ENCODE measurements around the gene TRAF3IP3.

TRAF3IP3 gene

DNA sequence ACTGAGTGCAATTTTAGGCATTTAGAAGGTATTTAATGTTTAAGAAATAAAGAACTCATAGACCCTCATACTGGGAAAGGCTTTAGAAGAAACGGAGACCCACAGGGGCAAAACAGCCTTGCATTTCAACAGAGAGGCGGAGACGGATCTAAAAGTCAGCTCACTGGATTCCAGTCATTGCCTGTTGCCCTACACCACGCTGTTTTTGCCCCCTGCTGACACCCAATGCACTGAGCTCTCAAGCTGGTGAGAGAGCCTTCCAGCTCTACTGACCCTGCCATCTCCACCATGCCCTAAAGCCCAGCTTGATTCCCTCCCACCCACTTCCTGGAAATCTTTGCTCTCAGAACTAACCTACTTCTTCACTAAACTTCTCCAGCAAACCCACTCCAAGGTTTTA, 7.2 kb upstream of the TRAF3IP3 start:
- no peaks in the 10 kb centered on the region for H4K20me1 ChIP-seq (ENCODE audit: insufficient read depth, low read length)
- no peak overlapping the region for H3K4me2 ChIP-seq (ENCODE audit: low read depth, low read length)
- H3K36me3 ChIP-seq (replicated peaks; ENCODE audit: insufficient read depth, low read length): no peaks in the 10 kb centered on the region
- no peak overlapping the region for H3K4me3 ChIP-seq (ENCODE audit: low read length)
- no peaks in the 10 kb centered on the region for H3K79me2 ChIP-seq (ENCODE audit: low read length)
- H3K27me3 ChIP-seq (replicated peaks; ENCODE audit: insufficient read depth, low read length): no peaks in the 10 kb centered on the region
- no peak overlapping the region for H3K27ac ChIP-seq (ENCODE audit: low read length)
- peaks cover 22% of the 10 kb centered on the region for H3F3A ChIP-seq (ENCODE audit: insufficient read depth, low read length)
- H3K9me2 ChIP-seq (replicated peaks; ENCODE audit: insufficient read depth, low read length): no peaks in the 10 kb centered on the region
- peaks cover 42% of the 10 kb centered on the region for H3K4me1 ChIP-seq (ENCODE audit: low read length)
- no peak for DNase-seq
- TF ChIP-seq, protein P1, sequence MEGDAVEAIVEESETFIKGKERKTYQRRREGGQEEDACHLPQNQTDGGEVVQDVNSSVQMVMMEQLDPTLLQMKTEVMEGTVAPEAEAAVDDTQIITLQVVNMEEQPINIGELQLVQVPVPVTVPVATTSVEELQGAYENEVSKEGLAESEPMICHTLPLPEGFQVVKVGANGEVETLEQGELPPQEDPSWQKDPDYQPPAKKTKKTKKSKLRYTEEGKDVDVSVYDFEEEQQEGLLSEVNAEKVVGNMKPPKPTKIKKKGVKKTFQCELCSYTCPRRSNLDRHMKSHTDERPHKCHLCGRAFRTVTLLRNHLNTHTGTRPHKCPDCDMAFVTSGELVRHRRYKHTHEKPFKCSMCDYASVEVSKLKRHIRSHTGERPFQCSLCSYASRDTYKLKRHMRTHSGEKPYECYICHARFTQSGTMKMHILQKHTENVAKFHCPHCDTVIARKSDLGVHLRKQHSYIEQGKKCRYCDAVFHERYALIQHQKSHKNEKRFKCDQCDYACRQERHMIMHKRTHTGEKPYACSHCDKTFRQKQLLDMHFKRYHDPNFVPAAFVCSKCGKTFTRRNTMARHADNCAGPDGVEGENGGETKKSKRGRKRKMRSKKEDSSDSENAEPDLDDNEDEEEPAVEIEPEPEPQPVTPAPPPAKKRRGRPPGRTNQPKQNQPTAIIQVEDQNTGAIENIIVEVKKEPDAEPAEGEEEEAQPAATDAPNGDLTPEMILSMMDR (IDR thresholded peaks at IDR 0.05; ENCODE audit: low read length): no peak
- TF ChIP-seq EZH2 (optimal IDR thresholded peaks at IDR 0.05; ENCODE audit: low read depth, low read length) (no peak), EZH2phosphoT487 (IDR thresholded peaks at IDR 0.05; ENCODE audit: low read length) (no peak)
- no peak overlapping the region for H2AFZ ChIP-seq (ENCODE audit: low read length)
- no peak overlapping the region for H3K9ac ChIP-seq (ENCODE audit: low read length)
- H3K9me3 ChIP-seq (replicated peaks; ENCODE audit: insufficient read depth, low read length): no peaks in the 10 kb centered on the region

GRCh38 chr1:209749205-209749604, 6.6 kb upstream of the TRAF3IP3 start:
- TF ChIP-seq EZH2phosphoT487 (IDR thresholded peaks at IDR 0.05; ENCODE audit: low read length): no peak
- TF ChIP-seq EZH2 (optimal IDR thresholded peaks at IDR 0.05; ENCODE audit: low read depth, low read length): no peak
- TF ChIP-seq, protein P1 (IDR thresholded peaks at IDR 0.05; ENCODE audit: low read length): no peak
- H3K4me1 ChIP-seq (ENCODE audit: low read length): peaks cover 42% of the 10 kb centered on the region
- H3K4me3 ChIP-seq (ENCODE audit: low read length): no peak overlapping the region
- no peaks in the 10 kb centered on the region for H4K20me1 ChIP-seq (ENCODE audit: insufficient read depth, low read length)
- H3K79me2 ChIP-seq (ENCODE audit: low read length): no peaks in the 10 kb centered on the region
- H3K27ac ChIP-seq (ENCODE audit: low read length): no peak overlapping the region
- H2AFZ ChIP-seq (ENCODE audit: low read length): no peak overlapping the region
- peaks cover 22% of the 10 kb centered on the region for H3F3A ChIP-seq (ENCODE audit: insufficient read depth, low read length)
- DNase-seq: no peak
- no peak overlapping the region for H3K4me2 ChIP-seq (ENCODE audit: low read depth, low read length)
- H3K9me2 ChIP-seq (replicated peaks; ENCODE audit: insufficient read depth, low read length): no peaks in the 10 kb centered on the region
- H3K27me3 ChIP-seq (replicated peaks; ENCODE audit: insufficient read depth, low read length): no peaks in the 10 kb centered on the region
- no peaks in the 10 kb centered on the region for H3K9me3 ChIP-seq (replicated peaks; ENCODE audit: insufficient read depth, low read length)
- no peaks in the 10 kb centered on the region for H3K36me3 ChIP-seq (replicated peaks; ENCODE audit: insufficient read depth, low read length)
- no peak overlapping the region for H3K9ac ChIP-seq (ENCODE audit: low read length)

DNA sequence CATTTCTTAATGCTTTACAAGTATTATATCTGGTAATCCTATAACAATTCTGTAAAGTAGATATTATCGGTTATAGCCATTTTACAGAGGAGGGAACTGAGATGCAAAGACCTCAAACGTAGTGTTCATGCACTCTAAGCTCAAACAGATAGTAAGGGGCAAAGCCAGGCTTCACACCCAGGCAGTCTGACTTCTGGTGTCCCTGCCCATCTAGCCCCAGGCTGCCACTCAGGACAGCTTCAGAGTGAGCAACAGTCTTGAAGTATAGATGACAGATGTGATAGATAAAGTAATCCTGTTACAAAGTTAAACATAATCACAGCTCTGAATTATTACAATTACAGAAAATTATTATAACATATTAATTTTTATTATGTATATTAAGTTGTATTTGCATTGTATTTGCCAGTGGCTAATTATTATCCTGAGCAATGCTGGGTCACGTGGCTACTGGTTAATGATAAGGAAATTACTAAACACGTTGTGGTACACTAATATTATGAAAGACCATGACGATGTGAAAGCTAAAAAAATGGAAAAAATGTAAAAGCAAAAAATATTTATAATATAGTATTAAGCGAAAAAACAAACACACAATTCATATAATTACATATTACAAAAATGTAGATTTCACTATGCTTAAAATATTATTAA, 6.1 kb upstream of the TRAF3IP3 start:
- Histone ChIP-seq H3K4me3 (ENCODE audit: low read length) (no peak overlapping the region), H3K4me1 (ENCODE audit: low read length) (peaks cover 43% of the 10 kb centered on the region)
- no peak for TF ChIP-seq EZH2phosphoT487 (IDR thresholded peaks at IDR 0.05; ENCODE audit: low read length)
- no peak for TF ChIP-seq EZH2 (optimal IDR thresholded peaks at IDR 0.05; ENCODE audit: low read depth, low read length)
- TF ChIP-seq, protein P1 (IDR thresholded peaks at IDR 0.05; ENCODE audit: low read length): no peak

More for the DNA sequence above, 6.1 kb upstream of the TRAF3IP3 start:
- no peak overlapping the region for H3K9ac ChIP-seq (ENCODE audit: low read length)
- peaks cover 22% of the 10 kb centered on the region for H3F3A ChIP-seq (ENCODE audit: insufficient read depth, low read length)
- H3K27me3 ChIP-seq (replicated peaks; ENCODE audit: insufficient read depth, low read length): no peaks in the 10 kb centered on the region
- H4K20me1 ChIP-seq (ENCODE audit: insufficient read depth, low read length): no peaks in the 10 kb centered on the region
- H3K9me3 ChIP-seq (replicated peaks; ENCODE audit: insufficient read depth, low read length): no peaks in the 10 kb centered on the region
- no peak overlapping the region for H3K4me2 ChIP-seq (ENCODE audit: low read depth, low read length)
- DNase-seq: no peak
- H3K36me3 ChIP-seq (replicated peaks; ENCODE audit: insufficient read depth, low read length): no peaks in the 10 kb centered on the region
- H3K79me2 ChIP-seq (ENCODE audit: low read length): no peaks in the 10 kb centered on the region
- H2AFZ ChIP-seq (ENCODE audit: low read length): no peak overlapping the region
- H3K27ac ChIP-seq (ENCODE audit: low read length): no peak overlapping the region
- H3K9me2 ChIP-seq (replicated peaks; ENCODE audit: insufficient read depth, low read length): no peaks in the 10 kb centered on the region
